ENCODE measurements around the gene SLPI.

Gene SLPI

GRCh38 chr20:45235995-45236394 lies 18.4 kb downstream of the SLPI start:
- no peaks in the 10 kb centered on the region; the same call in 1 of the 2 replicates for H3K27me3 ChIP-seq (ENCODE audit: insufficient read depth, low read length)
- H3F3A ChIP-seq (ENCODE audit: insufficient read depth, low read length), result no peaks in the 10 kb centered on the region
- H3K4me2 ChIP-seq (ENCODE audit: low read length), result no peak overlapping the region
- no peak overlapping the region for H3K27ac ChIP-seq (ENCODE audit: low read depth, low read length, poor library complexity, severe bottlenecking)
- H3K36me3 ChIP-seq (ENCODE audit: insufficient read depth, low read length), result no peaks in the 10 kb centered on the region
- no peak overlapping the region for H2AFZ ChIP-seq (ENCODE audit: low read length)
- H3K9ac ChIP-seq (ENCODE audit: low read length), result no peak overlapping the region
- no peak overlapping the region for H3K4me3 ChIP-seq (ENCODE audit: low read depth, low read length, poor library complexity, severe bottlenecking)
- no peaks in the 10 kb centered on the region for H3K79me2 ChIP-seq (ENCODE audit: insufficient read depth, low read length)
- H4K20me1 ChIP-seq (ENCODE audit: insufficient read depth, low read length), result no peaks in the 10 kb centered on the region
- TF ChIP-seq CTCF (IDR thresholded peaks at IDR 0.05; ENCODE audit: low read length) (peak; percentile 55), EZH2 (IDR thresholded peaks at IDR 0.05; ENCODE audit: borderline replicate concordance, low read length) (no peak)
- H3K9me2 ChIP-seq (ENCODE audit: low read depth, low read length), result no peaks in the 10 kb centered on the region
- no peaks in the 10 kb centered on the region for H3K9me3 ChIP-seq (ENCODE audit: low read length)
- H3K4me1 ChIP-seq (ENCODE audit: insufficient read depth, low read length, severe bottlenecking), result no peaks in the 10 kb centered on the region

GRCh38 chr20:45230631-45231030 lies 23.7 kb downstream of the SLPI start:
- Histone ChIP-seq H3K4me2 (ENCODE audit: low read length) (no peak overlapping the region), H3F3A (ENCODE audit: insufficient read depth, low read length) (no peaks in the 10 kb centered on the region), H3K4me3 (ENCODE audit: low read depth, low read length, poor library complexity, severe bottlenecking) (no peak overlapping the region), H2AFZ (ENCODE audit: low read length) (no peak overlapping the region), H3K9me3 (ENCODE audit: low read length) (peaks cover 3% of the 10 kb centered on the region; the same call in 1 of the 2 replicates), H3K79me2 (ENCODE audit: insufficient read depth, low read length) (no peaks in the 10 kb centered on the region), H3K9ac (ENCODE audit: low read length) (no peak overlapping the region), H4K20me1 (ENCODE audit: insufficient read depth, low read length) (no peaks in the 10 kb centered on the region), H3K36me3 (ENCODE audit: insufficient read depth, low read length) (no peaks in the 10 kb centered on the region; the same call in 1 of the 2 replicates), H3K9me2 (ENCODE audit: low read depth, low read length) (no peaks in the 10 kb centered on the region), H3K27ac (ENCODE audit: low read depth, low read length, poor library complexity, severe bottlenecking) (no peak overlapping the region), H3K27me3 (ENCODE audit: insufficient read depth, low read length) (no peaks in the 10 kb centered on the region; the same call in 1 of the 2 replicates), H3K4me1 (ENCODE audit: insufficient read depth, low read length, severe bottlenecking) (peaks cover 4% of the 10 kb centered on the region)
- TF ChIP-seq EZH2 (IDR thresholded peaks at IDR 0.05; ENCODE audit: borderline replicate concordance, low read length) (no peak), CTCF (IDR thresholded peaks at IDR 0.05; ENCODE audit: low read length) (no peak)

- no peaks in the 10 kb centered on the region for H3K79me2 ChIP-seq (ENCODE audit: insufficient read depth, low read length)
- peak overlapping the region; percentile 19 for H3K4me2 ChIP-seq (ENCODE audit: low read length)
- peaks cover 4% of the 10 kb centered on the region for H3K4me1 ChIP-seq (ENCODE audit: insufficient read depth, low read length, severe bottlenecking)
- TF ChIP-seq EZH2 (IDR thresholded peaks at IDR 0.05; ENCODE audit: borderline replicate concordance, low read length) (no peak), CTCF (IDR thresholded peaks at IDR 0.05; ENCODE audit: low read length) (peak; percentile 75)
- peak overlapping the region; percentile 30 for H3K4me3 ChIP-seq (ENCODE audit: low read depth, low read length, poor library complexity, severe bottlenecking)
- no peak overlapping the region for H3K27ac ChIP-seq (ENCODE audit: low read depth, low read length, poor library complexity, severe bottlenecking)
- no peaks in the 10 kb centered on the region for H3K9me2 ChIP-seq (ENCODE audit: low read depth, low read length)
- peaks cover 3% of the 10 kb centered on the region; the same call in 1 of the 2 replicates for H3K9me3 ChIP-seq (ENCODE audit: low read length)
- no peaks in the 10 kb centered on the region for H3F3A ChIP-seq (ENCODE audit: insufficient read depth, low read length)
- H2AFZ ChIP-seq (ENCODE audit: low read length), result peak overlapping the region; percentile 94
- no peaks in the 10 kb centered on the region; the same call in 1 of the 2 replicates for H3K27me3 ChIP-seq (ENCODE audit: insufficient read depth, low read length)
- H3K36me3 ChIP-seq (ENCODE audit: insufficient read depth, low read length), result no peaks in the 10 kb centered on the region; the same call in 1 of the 2 replicates
- H3K9ac ChIP-seq (ENCODE audit: low read length), result no peak overlapping the region
- H4K20me1 ChIP-seq (ENCODE audit: insufficient read depth, low read length), result no peaks in the 10 kb centered on the region
Observed at GRCh38 chr20:45229264-45230056, 24.9 kb downstream of the SLPI start.

All from OCI-LY1 (cell line).